ENCODE measurements around the gene PRDM16. TPM values are rescaled to one million over a fixed set of nuclear protein-coding genes. Genes with fewer than 3 reads are reported as not detected.

PRDM16 gene
- polyA plus RNA-seq, 1 donor (not counting 4 experiments of a cell fraction or from before 2014, with no cell fraction given) = 0.05 TPM

GRCh38 chr1:3439346-3440299, 370.6 kb downstream of the PRDM16 start:
- no peak for TF ChIP-seq EZH2 (IDR thresholded peaks at IDR 0.05; ENCODE audit: low read length)
- H3K79me2 ChIP-seq (ENCODE audit: control insufficient read depth, insufficient read depth, low read length) = no peaks in the 10 kb centered on the region
- H3K4me2 ChIP-seq (ENCODE audit: control insufficient read depth, extremely low read depth, insufficient read depth, low read depth, low read length) = no peak overlapping the region
- no peak overlapping the region for H3K4me3 ChIP-seq (ENCODE audit: control insufficient read depth in 2 of 3, extremely low read depth in 1 of 3, insufficient read depth in 2 of 3, low read depth in 1 of 3, low read length in 3 of 3)
- no peaks in the 10 kb centered on the region for H3K4me1 ChIP-seq (ENCODE audit: control insufficient read depth, extremely low read depth, insufficient read depth, low read length)
- H3K27me3 ChIP-seq (ENCODE audit: control insufficient read depth, extremely low read depth, insufficient read depth, low read length) = no peaks in the 10 kb centered on the region
- no peak for FAIRE-seq
- H3K9me3 ChIP-seq (ENCODE audit: control insufficient read depth, low read depth, low read length) = no peaks in the 10 kb centered on the region
- no peak overlapping the region for H3K9ac ChIP-seq (ENCODE audit: control insufficient read depth, extremely low read depth, insufficient read depth, low read length)
- dilution Hi-C loops (cut with MboI; ENCODE audit: extremely low pct_ligation_motif_present, low sequenced_read_pairs) = no loop called here
- H3K9me1 ChIP-seq (ENCODE audit: control insufficient read depth, extremely low read depth, insufficient read depth, low read length) = no peaks in the 10 kb centered on the region
- no peaks in the 10 kb centered on the region for H3K36me3 ChIP-seq (ENCODE audit: control insufficient read depth in 2 of 2, extremely low read depth in 1 of 2, insufficient read depth in 2 of 2, low read length in 2 of 2)
- H3K27ac ChIP-seq (ENCODE audit: control insufficient read depth, insufficient read depth, low read length) = no peak overlapping the region
- H4K20me1 ChIP-seq (ENCODE audit: control insufficient read depth, extremely low read depth, insufficient read depth, low read length) = no peaks in the 10 kb centered on the region
- no peak for DNase-seq (ENCODE audit: low read depth, low spot score)
- no peak overlapping the region for H2AFZ ChIP-seq (ENCODE audit: control insufficient read depth, low read length)

- H3K4me3 ChIP-seq (ENCODE audit: control insufficient read depth in 2 of 3, extremely low read depth in 1 of 3, insufficient read depth in 2 of 3, low read depth in 1 of 3, low read length in 3 of 3) = no peak overlapping the region
- no peaks in the 10 kb centered on the region for H4K20me1 ChIP-seq (ENCODE audit: control insufficient read depth, extremely low read depth, insufficient read depth, low read length)
- no peaks in the 10 kb centered on the region for H3K9me3 ChIP-seq (ENCODE audit: control insufficient read depth, low read depth, low read length)
- no peaks in the 10 kb centered on the region for H3K9me1 ChIP-seq (ENCODE audit: control insufficient read depth, extremely low read depth, insufficient read depth, low read length)
- dilution Hi-C loops (cut with MboI; ENCODE audit: extremely low pct_ligation_motif_present, low sequenced_read_pairs) = no loop called here
- H3K4me1 ChIP-seq (ENCODE audit: control insufficient read depth, extremely low read depth, insufficient read depth, low read length) = no peaks in the 10 kb centered on the region
- no peaks in the 10 kb centered on the region for H3K79me2 ChIP-seq (ENCODE audit: control insufficient read depth, insufficient read depth, low read length)
- FAIRE-seq (no peak), DNase-seq (ENCODE audit: low read depth, low spot score) (no peak)
- no peak overlapping the region for H3K27ac ChIP-seq (ENCODE audit: control insufficient read depth, insufficient read depth, low read length)
- no peak overlapping the region for H3K4me2 ChIP-seq (ENCODE audit: control insufficient read depth, extremely low read depth, insufficient read depth, low read depth, low read length)
- H3K36me3 ChIP-seq (ENCODE audit: control insufficient read depth in 2 of 2, extremely low read depth in 1 of 2, insufficient read depth in 2 of 2, low read length in 2 of 2) = no peaks in the 10 kb centered on the region
- no peak overlapping the region for H2AFZ ChIP-seq (ENCODE audit: control insufficient read depth, low read length)
- no peak overlapping the region for H3K9ac ChIP-seq (ENCODE audit: control insufficient read depth, extremely low read depth, insufficient read depth, low read length)
- no peaks in the 10 kb centered on the region for H3K27me3 ChIP-seq (ENCODE audit: control insufficient read depth, extremely low read depth, insufficient read depth, low read length)
- TF ChIP-seq EZH2 (IDR thresholded peaks at IDR 0.05; ENCODE audit: low read length) (no peak), CTCF (optimal IDR thresholded peaks at IDR 0.05 in 1 of 3, IDR thresholded peaks at IDR 0.05 in 1 of 3, conservative IDR thresholded peaks at IDR 0.05 in 1 of 3; ENCODE audit: extremely low read depth in 1 of 3, insufficient read depth in 2 of 3, low read length in 3 of 3) (no peak)
Measured at GRCh38 chr1:3440300-3440681, 371.3 kb downstream of the PRDM16 start.
